Small intestine (tissue), 4 donors: ENCODE data around the gene CTCFL. TPM values are rescaled to one million over a fixed set of nuclear protein-coding genes. Genes with fewer than 3 reads are reported as not detected.

Experiments
- polyA plus RNA-seq, 4 donors: library from polyadenylated mRNA; stranded (reverse) in 3 of 4; unstranded in 1 of 4; fragments of 200-250 nt in 3 of 4; fragments of 120-200 nt in 1 of 4; gene quantifications; one replicate each; pipeline versions ENCODE4 v1.2.1 to v1.2.3, GENCODE V29; 2013
- donor health status: healthy with polysubstance abuse.
- donor health status: Bipolar disorder and iron deficiency.
- donor health status: healthy.

CTCFL gene
- polyA plus RNA-seq, 4 donors = 0.03 TPM; not detected in 2

Other genes with a start within 250 kb of the CTCFL start
- gene SPO11, start 195.3 kb downstream of the CTCFL start, polyA plus RNA-seq = not detected
- 10 to 100 TPM; 15.7 to 37.0 (median 18.6) TPM for gene RAE1, start 173.9 kb downstream of the CTCFL start, polyA plus RNA-seq
- 10 to 100 TPM; 13.2 to 17.5 (median 15.8) TPM for gene RBM38, start 133.7 kb downstream of the CTCFL start, polyA plus RNA-seq
- gene PCK1, start 36.0 kb upstream of the CTCFL start, polyA plus RNA-seq = 100 to 1,000 TPM in 2 of 4 donors, 10 to 100 TPM in 1, 1 to 10 TPM in 1; 5.5 to 439 (median 97.2) TPM
- gene ZBP1, start 95.3 kb upstream of the CTCFL start, polyA plus RNA-seq = 1 to 10 TPM in 2 of 4 donors, under 1 TPM in 2; 0.37 to 2.7 (median 1.6) TPM
- 10 to 100 TPM in 2 of 4 donors, 1 to 10 TPM in 2; 4.0 to 12.7 (median 9.6) TPM for gene PMEPA1, start 184.9 kb upstream of the CTCFL start, polyA plus RNA-seq